ENCODE measurements around the gene ANKRD42.

DNA sequence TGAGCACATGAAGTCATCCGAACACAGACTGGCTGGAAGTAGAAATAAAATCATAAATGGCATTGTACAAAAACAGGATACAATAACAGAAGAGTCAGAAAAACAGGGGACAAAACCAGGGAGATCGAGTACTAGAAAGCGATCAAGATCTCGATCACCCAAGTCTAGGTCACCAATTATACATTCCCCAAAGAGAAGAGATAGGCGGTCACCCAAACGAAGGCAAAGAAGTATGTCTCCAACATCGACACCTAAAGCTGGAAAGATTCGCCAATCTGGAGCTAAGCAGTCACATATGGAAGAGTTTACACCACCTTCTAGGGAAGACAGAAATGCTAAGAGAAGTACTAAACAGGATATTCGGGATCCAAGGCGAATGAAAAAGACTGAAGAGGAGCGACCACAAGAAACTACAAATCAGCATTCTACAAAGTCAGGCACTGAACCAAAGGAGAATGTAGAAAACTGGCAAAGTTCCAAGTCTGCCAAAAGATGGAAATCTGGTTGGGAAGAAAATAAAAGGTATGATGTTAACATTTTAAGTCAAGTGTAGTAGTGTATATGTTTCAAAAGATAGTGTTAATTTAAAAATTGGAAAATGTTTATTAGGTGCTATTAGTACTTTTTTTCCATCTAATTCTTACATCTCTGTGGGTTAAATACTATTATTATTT, 27.2 kb upstream of the ANKRD42 start:
- TF ChIP-seq POLR2AphosphoS5 (IDR thresholded peaks at IDR 0.05) (peak in 1 of 2 donors; percentile 16), CTCF (IDR thresholded peaks at IDR 0.05) (no peak), EP300 (IDR thresholded peaks at IDR 0.05) (no peak)

Measured in esophagus muscularis mucosa (tissue), 4 donors.